BE2C (cell line): ENCODE data around the gene RALGAPA2.

Experiments
- DNase-seq: peaks from one replicate; pipeline ENCODE4 v3.0.0-alpha.2; 2020
- H3K27me3 ChIP-seq: fragments of 250-450 bp; sonication (Bioruptor Pico); 2 replicates; pipeline ENCODE4 v1.5.1; 2020; ENCODE audit warnings: mild to moderate bottlenecking
- H3K36me3 ChIP-seq: fragments of 250-450 bp; sonication (Bioruptor Pico); 2 replicates; pipeline ENCODE4 v1.5.1; 2020; ENCODE audit warnings: mild to moderate bottlenecking
- H3K4me1 ChIP-seq: fragments of 250-450 bp; sonication (Bioruptor Pico); 2 replicates; pipeline ENCODE4 v1.5.1; 2020
- H3K4me3 ChIP-seq: 2 replicates; pipeline ENCODE4 v1.5.1; 2011; ENCODE audit warnings: low read depth, low read length
- H3K9me3 ChIP-seq: fragments of 250-450 bp; sonication (Bioruptor Pico); 2 replicates; pipeline ENCODE4 v1.5.1; 2020
- CTCF ChIP-seq: IDR thresholded peaks from 2 replicates; pipeline ENCODE4 v1.5.1; 2012; ENCODE audit warnings: mild to moderate bottlenecking, low read depth, low read length

RALGAPA2 gene

DNA sequence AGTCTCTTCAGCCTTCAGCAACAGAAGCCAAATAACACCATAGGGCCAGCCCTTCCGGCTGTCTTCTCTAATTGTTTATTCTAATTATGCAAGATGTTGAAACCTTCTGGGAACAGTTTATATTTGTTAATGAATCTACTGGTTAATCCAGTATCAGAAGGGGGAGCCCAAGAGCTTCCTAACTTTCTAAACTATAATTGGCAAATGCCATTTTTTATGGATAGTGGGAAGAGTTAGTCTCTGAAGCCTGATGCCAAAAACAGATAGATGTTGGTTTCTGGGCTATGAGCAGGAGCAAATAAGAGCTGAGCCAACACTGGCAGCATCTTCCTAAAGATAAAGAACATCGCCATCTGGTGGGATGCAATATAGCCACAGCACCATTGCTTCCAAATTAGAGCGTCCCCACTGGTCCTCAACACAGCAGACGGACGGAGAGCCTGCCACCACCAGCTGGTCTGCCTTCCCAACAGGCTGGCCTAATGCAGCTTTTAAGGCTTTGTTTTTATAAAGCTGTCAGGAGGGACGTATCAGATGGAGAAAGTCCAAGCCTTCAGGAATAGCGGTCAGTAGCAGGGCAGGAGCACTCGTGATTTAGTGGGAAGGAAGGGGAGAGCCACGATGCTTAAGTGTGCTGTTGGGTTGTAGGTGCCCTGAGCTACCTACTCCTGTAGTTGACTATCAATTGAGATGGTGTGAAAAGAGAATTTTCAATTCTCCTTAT, 118.8 kb downstream of the RALGAPA2 start:
- no peaks in the 10 kb centered on the region for H3K9me3 ChIP-seq
- peak; percentile 75 for DNase-seq
- 0 out of 2 replicates have a peak overlapping the region, but pooled peaks have one; percentile 3 for H3K4me3 ChIP-seq
- peak; percentile 87 for TF ChIP-seq CTCF
- no peaks in the 10 kb centered on the region for H3K27me3 ChIP-seq
- no peaks in the 10 kb centered on the region for H3K36me3 ChIP-seq
- H3K4me1 ChIP-seq: no peaks in the 10 kb centered on the region; the same call in 1 of the 2 replicates

DNA sequence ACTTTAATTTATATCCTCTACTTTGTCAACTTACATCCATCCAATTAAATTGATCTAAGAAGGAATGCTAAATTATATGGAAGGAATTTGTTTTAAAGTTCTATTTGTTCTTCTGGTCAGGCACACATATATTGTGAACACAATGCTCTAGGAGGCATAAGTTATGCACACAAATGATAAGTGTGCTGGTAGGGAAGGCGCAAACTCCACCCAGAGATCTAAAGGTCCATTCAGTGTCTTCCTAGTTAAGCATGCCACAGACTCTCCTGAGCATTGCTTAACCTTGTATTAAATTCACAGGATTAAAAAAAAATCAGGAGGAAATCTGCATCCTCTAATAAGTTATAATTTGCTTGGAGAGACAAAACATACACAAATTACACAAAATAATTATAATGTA, 127.3 kb downstream of the RALGAPA2 start:
- TF ChIP-seq CTCF: no peak
- Histone ChIP-seq H3K36me3 (no peaks in the 10 kb centered on the region), H3K4me3 (no peak overlapping the region), H3K9me3 (no peaks in the 10 kb centered on the region), H3K27me3 (no peaks in the 10 kb centered on the region), H3K4me1 (no peaks in the 10 kb centered on the region)
- DNase-seq: no peak

- Histone ChIP-seq H3K36me3 (no peaks in the 10 kb centered on the region), H3K4me1 (no peaks in the 10 kb centered on the region), H3K9me3 (no peaks in the 10 kb centered on the region), H3K27me3 (no peaks in the 10 kb centered on the region), H3K4me3 (no peak overlapping the region)
- TF ChIP-seq CTCF: no peak
- no peak for DNase-seq
Measured at GRCh38 chr20:20582734-20583133, 129.7 kb downstream of the RALGAPA2 start.

- H3K9me3 ChIP-seq: no peaks in the 10 kb centered on the region
- no peaks in the 10 kb centered on the region for H3K4me1 ChIP-seq
- no peak for DNase-seq
- H3K27me3 ChIP-seq: no peaks in the 10 kb centered on the region
- TF ChIP-seq CTCF: no peak
- H3K36me3 ChIP-seq: no peaks in the 10 kb centered on the region
- no peak overlapping the region for H3K4me3 ChIP-seq
Measured at GRCh38 chr20:20580139-20580538, 132.3 kb downstream of the RALGAPA2 start.

DNA sequence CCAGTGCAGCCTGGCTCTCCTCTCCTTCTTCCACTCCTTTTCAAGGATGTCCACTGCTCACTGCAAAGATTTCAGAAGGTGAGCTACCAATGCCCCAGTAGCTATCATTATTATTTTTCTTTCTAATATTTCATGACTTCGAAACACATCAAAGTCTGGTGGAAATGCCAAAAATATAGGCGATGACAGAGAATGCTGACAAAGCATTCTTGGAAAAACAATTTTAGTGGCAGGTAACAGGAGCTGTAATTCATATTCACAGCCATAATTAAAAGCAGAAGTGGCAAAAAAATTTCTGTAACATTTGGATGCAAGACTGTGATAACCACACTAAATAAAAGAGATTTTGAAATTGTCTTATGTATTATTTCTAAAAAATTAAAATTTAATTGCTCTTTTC, 133.6 kb downstream of the RALGAPA2 start:
- no peak for TF ChIP-seq CTCF
- Histone ChIP-seq H3K4me1 (no peaks in the 10 kb centered on the region), H3K4me3 (no peak overlapping the region), H3K9me3 (no peaks in the 10 kb centered on the region), H3K27me3 (no peaks in the 10 kb centered on the region), H3K36me3 (no peaks in the 10 kb centered on the region)
- no peak for DNase-seq

DNA sequence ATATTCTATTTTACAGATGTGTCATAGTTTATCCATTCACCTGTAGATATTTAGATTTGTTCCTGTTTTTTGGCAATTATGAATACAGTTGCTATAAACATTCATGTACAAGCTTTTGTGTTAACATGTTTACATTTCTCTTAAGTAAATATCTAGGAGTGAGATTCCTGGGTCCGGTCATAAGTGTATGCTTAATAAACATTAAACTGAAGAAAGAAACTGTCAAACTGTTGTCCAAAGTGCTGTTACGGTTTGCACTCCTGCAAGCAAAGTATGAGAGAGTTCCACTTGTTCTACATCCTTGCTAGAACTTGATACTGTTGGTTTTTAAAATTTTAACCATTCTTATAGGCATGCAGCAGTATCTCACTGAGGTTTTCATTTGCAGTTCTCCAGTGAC, 138.6 kb downstream of the RALGAPA2 start:
- TF ChIP-seq CTCF: no peak
- DNase-seq: no peak

More for the DNA sequence above, 138.6 kb downstream of the RALGAPA2 start:
- Histone ChIP-seq H3K4me1 (no peaks in the 10 kb centered on the region), H3K36me3 (no peaks in the 10 kb centered on the region), H3K4me3 (no peak overlapping the region), H3K27me3 (no peaks in the 10 kb centered on the region), H3K9me3 (no peaks in the 10 kb centered on the region)
